ENCODE data around the gene COBL. TPM values are rescaled to one million over a fixed set of nuclear protein-coding genes. Genes with fewer than 3 reads are reported as not detected.

Gene COBL
- total RNA-seq, 4 donors from 2014 or later, result 17.2 to 59.7 (median 31.0) TPM

DNA sequence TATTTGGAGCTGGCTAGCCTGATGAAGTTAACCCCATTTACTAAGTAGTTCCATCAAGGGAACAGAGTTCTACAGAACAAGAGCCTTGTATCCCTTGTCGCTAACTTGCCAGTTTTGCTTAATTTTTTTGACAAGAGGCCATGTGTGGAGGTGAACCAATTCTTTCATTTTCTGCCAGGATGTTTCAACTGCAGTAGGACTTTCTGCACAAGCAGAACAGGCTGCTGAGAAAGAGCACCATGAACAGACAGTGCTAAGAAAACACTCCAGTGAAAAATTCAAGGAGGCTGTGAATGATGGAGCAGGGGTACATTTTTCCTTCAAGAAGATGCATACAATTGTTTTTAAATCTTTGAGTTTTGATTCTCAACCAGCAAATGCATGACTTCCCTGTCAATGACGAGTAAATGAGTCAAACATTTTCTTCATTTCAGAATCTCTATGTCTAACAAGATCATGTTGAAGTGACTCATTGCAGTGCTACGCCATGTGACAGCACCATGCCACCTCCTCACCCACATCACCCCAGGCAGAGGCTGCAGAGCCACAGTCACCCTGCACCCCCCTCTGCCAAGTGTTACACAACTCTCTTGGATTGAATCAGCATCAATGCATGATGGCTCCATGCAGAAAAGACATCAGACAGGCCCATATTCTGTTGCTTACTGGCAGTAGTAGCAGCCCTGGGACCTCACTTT, 193.1 kb downstream of the COBL start:
- WGBS, 2 donors (ENCODE audit: low coverage in 1 of 2), result 60 to 71% methylated on average over 1 to 3 of the region's 3 CpGs
- H3K9me3 ChIP-seq, result no peaks in the 10 kb centered on the region
- H3K4me3 ChIP-seq, result no peak overlapping the region
- H3K36me3 ChIP-seq, result no peaks in the 10 kb centered on the region
- no peak for ATAC-seq
- TF ChIP-seq EP300 (IDR thresholded peaks at IDR 0.05), result no peak
- TF ChIP-seq, protein P1, sequence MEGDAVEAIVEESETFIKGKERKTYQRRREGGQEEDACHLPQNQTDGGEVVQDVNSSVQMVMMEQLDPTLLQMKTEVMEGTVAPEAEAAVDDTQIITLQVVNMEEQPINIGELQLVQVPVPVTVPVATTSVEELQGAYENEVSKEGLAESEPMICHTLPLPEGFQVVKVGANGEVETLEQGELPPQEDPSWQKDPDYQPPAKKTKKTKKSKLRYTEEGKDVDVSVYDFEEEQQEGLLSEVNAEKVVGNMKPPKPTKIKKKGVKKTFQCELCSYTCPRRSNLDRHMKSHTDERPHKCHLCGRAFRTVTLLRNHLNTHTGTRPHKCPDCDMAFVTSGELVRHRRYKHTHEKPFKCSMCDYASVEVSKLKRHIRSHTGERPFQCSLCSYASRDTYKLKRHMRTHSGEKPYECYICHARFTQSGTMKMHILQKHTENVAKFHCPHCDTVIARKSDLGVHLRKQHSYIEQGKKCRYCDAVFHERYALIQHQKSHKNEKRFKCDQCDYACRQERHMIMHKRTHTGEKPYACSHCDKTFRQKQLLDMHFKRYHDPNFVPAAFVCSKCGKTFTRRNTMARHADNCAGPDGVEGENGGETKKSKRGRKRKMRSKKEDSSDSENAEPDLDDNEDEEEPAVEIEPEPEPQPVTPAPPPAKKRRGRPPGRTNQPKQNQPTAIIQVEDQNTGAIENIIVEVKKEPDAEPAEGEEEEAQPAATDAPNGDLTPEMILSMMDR (IDR thresholded peaks at IDR 0.05), result no peak
- TF ChIP-seq POLR2A (IDR thresholded peaks at IDR 0.05), result no peak
- no peak for TF ChIP-seq POLR2AphosphoS5 (IDR thresholded peaks at IDR 0.05)
- no peak overlapping the region for H3K27ac ChIP-seq
- H3K4me1 ChIP-seq, result peaks cover 0 to 16% (median 0%) of the 10 kb centered on the region in 3 donors
- no peaks in the 10 kb centered on the region for H3K27me3 ChIP-seq

DNA sequence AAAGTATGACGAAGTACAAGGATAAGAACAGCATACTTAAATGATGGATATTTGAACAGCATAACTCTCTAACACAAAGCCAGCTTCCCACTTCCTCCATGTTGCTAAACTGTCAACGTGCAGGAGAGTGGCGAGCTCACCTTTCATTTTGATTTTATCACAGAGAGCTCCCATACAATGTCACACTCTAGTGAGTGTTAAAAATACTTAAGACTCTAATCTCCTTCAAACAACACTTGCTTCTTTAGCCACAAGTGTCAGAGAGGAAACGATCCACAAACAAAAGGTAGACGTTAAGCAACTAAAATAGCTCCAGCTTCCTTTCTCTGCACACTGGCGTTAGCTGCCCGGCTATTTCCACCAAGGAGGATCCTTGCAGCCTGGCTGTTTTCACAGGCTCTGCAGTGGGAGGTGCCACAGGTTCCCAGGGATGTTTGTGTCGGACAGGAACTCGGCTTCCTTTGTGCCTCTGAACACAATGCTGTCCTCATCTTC, 194.6 kb downstream of the COBL start:
- peak; percentile 31 for ATAC-seq
- no peaks in the 10 kb centered on the region for H3K36me3 ChIP-seq
- 9 to 30% methylated on average over 4 to 8 of the region's 9 CpGs for WGBS, 2 donors (ENCODE audit: low coverage in 1 of 2)
- peaks cover 0 to 16% (median 0%) of the 10 kb centered on the region in 3 donors for H3K4me1 ChIP-seq
- no peak overlapping the region for H3K4me3 ChIP-seq
- peak overlapping the region in 1 of 4 donors; percentile 14 for H3K27ac ChIP-seq
- TF ChIP-seq POLR2A (IDR thresholded peaks at IDR 0.05) (no peak), EP300 (IDR thresholded peaks at IDR 0.05) (no peak), POLR2AphosphoS5 (IDR thresholded peaks at IDR 0.05) (no peak)
- TF ChIP-seq, protein P1 (IDR thresholded peaks at IDR 0.05), result no peak
- H3K9me3 ChIP-seq, result no peaks in the 10 kb centered on the region
- H3K27me3 ChIP-seq, result no peaks in the 10 kb centered on the region

DNA sequence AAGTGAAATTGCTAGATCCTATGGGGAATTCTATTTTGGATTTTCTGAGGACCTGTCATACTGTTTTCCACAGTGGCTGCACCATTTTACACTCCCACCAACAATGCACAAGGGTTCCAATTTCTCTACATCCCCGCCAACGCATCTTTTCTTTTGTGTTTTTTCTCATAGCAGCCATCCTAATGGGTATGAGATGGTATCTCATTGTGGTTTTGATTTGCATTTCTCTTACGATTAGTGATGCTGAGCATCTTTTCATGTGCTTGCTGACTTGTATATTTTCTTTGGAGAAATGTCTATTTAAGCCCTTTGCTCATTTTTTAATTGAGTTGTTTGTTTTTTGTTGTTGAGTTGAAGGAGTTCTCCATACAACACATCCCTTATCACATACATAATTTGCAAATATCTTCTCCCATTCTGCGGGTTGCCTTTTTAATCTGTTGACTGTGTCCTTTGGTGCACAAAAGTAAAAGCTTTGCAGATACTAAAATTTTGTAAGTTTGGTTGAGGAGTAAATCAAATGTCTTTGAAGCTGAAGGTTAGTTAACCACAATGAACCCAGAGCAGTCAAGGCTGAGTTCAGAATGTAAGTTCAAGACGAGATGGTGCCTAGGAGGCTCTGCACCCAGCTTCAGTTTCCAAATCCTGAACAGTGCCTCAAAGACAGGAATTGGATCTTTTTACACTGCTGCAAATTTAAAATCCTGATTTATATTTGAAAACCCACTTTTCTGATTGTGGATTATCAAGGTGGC, 195.4 kb downstream of the COBL start:
- ATAC-seq, result no peak
- H3K27ac ChIP-seq, result peak overlapping the region in 1 of 4 donors; percentile 14
- H3K4me1 ChIP-seq, result peaks cover 0 to 16% (median 0%) of the 10 kb centered on the region in 3 donors
- TF ChIP-seq POLR2A (IDR thresholded peaks at IDR 0.05), result no peak
- TF ChIP-seq EP300 (IDR thresholded peaks at IDR 0.05), result no peak
- TF ChIP-seq POLR2AphosphoS5 (IDR thresholded peaks at IDR 0.05), result no peak
- TF ChIP-seq, protein P1 (IDR thresholded peaks at IDR 0.05), result no peak
- no peaks in the 10 kb centered on the region for H3K27me3 ChIP-seq
- no peaks in the 10 kb centered on the region for H3K9me3 ChIP-seq
- H3K36me3 ChIP-seq, result no peaks in the 10 kb centered on the region
- 88% methylated on average over 5 of the region's 5 CpGs; no CpG with 5 or more reads in 1 of the 2 donors for WGBS, 2 donors (ENCODE audit: low coverage in 1 of 2)
- no peak overlapping the region for H3K4me3 ChIP-seq

DNA sequence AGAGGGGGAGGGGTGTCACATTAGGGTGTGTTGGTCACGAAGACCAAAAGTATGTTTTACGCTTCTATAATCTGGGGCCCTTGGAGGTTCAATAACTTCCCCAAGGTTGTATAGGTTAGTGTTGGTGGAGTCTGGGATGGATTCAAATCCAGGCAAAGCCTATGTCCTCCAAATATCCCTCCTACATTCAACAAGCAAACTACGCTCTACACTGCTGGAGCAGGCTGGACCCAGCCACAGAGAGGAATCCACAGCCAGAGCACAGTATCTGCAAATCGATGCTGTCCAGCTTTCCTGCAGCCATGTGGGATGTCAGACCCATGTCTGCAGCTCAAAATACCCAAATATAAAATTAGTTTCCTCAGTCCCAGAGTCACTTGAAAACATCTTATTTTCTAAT, 198.0 kb downstream of the COBL start:
- Histone ChIP-seq H3K4me1 (peaks cover 0 to 16% (median 0%) of the 10 kb centered on the region in 3 donors), H3K36me3 (no peaks in the 10 kb centered on the region), H3K27ac (no peak overlapping the region), H3K4me3 (no peak overlapping the region), H3K9me3 (no peaks in the 10 kb centered on the region), H3K27me3 (no peaks in the 10 kb centered on the region)
- 84 to 91% methylated on average over 3 to 4 of the region's 4 CpGs for WGBS, 2 donors (ENCODE audit: low coverage in 1 of 2)
- TF ChIP-seq EP300 (IDR thresholded peaks at IDR 0.05) (no peak), POLR2A (IDR thresholded peaks at IDR 0.05) (no peak), POLR2AphosphoS5 (IDR thresholded peaks at IDR 0.05) (no peak)
- TF ChIP-seq, protein P1 (IDR thresholded peaks at IDR 0.05), result no peak
- ATAC-seq, result no peak
